Karpas-422 (cell line): ENCODE results near the gene NFYC. TPM values are rescaled to one million over a fixed set of nuclear protein-coding genes. Genes with fewer than 3 reads are reported as not detected.
A peak's percentile ranks its signal among the peaks of the same experiment; 100 is the strongest.

Experiments used
- DNase-seq: peaks from one replicate; pipeline ENCODE4 v3.0.0-alpha.2; 2015
- H2AFZ ChIP-seq: fragments of 200-600 bp; sonication (generic); 2 replicates; pipeline ENCODE4 v1.6.1; 2014; ENCODE audit warnings: antibody characterized with exemption, low read length, mixed read lengths
- H3K27ac ChIP-seq: fragments of 200-600 bp; sonication (generic); 2 replicates; pipeline ENCODE4 v1.5.1; 2014; ENCODE audit warnings: mild to moderate bottlenecking, low read length, moderate library complexity
- H3K27me3 ChIP-seq: fragments of 200-600 bp; sonication (generic); 2 replicates; pipeline ENCODE4 v1.6.1; 2014; ENCODE audit warnings: low read length, mixed read lengths
- H3K36me3 ChIP-seq: fragments of 200-600 bp; sonication (generic); 2 replicates; pipeline ENCODE4 v1.6.1; 2014; ENCODE audit warnings: low read length, mixed read lengths; ENCODE audit not compliant: insufficient read depth
- H3K4me1 ChIP-seq: fragments of 200-600 bp; sonication (generic); 2 replicates; pipeline ENCODE4 v1.6.1; 2014; ENCODE audit warnings: mild to moderate bottlenecking, low read length, mixed read lengths
- H3K4me2 ChIP-seq: fragments of 200-600 bp; sonication (generic); 2 replicates; pipeline ENCODE4 v1.6.1; 2014; ENCODE audit warnings: low read length, low read depth, mild to moderate bottlenecking; ENCODE audit not compliant: poor library complexity, severe bottlenecking
- H3K4me3 ChIP-seq: fragments of 200-600 bp; sonication (generic); 2 replicates; pipeline ENCODE4 v1.5.1; 2014; ENCODE audit warnings: mild to moderate bottlenecking, antibody characterized with exemption, low read length, mixed read lengths
- H3K79me2 ChIP-seq: fragments of 200-600 bp; sonication (generic); 2 replicates; pipeline ENCODE4 v1.6.1; 2014; ENCODE audit warnings: mild to moderate bottlenecking, low read length, mixed read lengths
- H3K9ac ChIP-seq: fragments of 200-600 bp; sonication (generic); 2 replicates; pipeline ENCODE4 v1.6.0; 2014; ENCODE audit warnings: low read length
- H3K9me2 ChIP-seq: fragments of 200-600 bp; sonication (generic), shearing (Covaris generic); replicated peaks from 2 replicates; pipeline ENCODE4 v1.6.0; 2014; ENCODE audit warnings: mild to moderate bottlenecking, low read length, moderate library complexity; ENCODE audit not compliant: insufficient read depth
- H3K9me3 ChIP-seq: fragments of 300-700, 200-600 bp; sonication (generic); 2 replicates; pipeline ENCODE4 v1.6.1; 2014; ENCODE audit warnings: low read length, mixed read lengths
- H4K20me1 ChIP-seq: fragments of 200-600 bp; sonication (generic); 2 replicates; pipeline ENCODE4 v1.6.1; 2014; ENCODE audit warnings: mild to moderate bottlenecking, antibody characterized with exemption, low read length, low read depth; ENCODE audit not compliant: insufficient read depth
- total RNA-seq: library from RNA; depleted of rRNA; stranded (reverse); fragments of >200 nt; shearing (Covaris generic); gene quantifications from 2 replicates; pipeline ENCODE4 v1.2.3, GENCODE V29; 2014; ENCODE audit warnings: low replicate concordance

Gene NFYC
- total RNA-seq, 1 experiment from 2014 or later, result 62.6 TPM

DNA sequence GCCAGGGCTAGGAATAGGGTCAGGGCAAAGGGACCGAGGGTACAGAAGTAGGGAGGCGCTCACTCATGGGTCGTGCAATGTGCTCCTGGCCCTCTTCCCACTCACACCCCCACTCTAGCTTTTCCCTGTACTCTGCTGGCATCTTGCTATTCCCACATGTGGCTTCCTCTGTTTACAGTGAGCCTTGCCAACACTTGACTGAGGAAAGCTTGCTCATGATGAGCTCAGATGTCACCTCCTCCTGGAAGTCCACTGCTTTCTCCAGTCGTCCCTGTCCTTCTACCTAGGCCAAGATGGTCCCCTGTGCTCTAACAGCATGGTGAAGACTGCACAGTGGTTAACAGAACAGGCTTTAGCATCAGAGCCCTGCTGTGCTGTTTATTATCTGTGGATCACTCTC is 18.1 kb upstream of the NFYC start:
- no peak overlapping the region for H3K9ac ChIP-seq
- H2AFZ ChIP-seq, result no peak overlapping the region
- no peak overlapping the region for H3K4me2 ChIP-seq
- no peak overlapping the region for H3K27ac ChIP-seq
- H3K9me3 ChIP-seq, result no peaks in the 10 kb centered on the region
- H3K9me2 ChIP-seq, result no peaks in the 10 kb centered on the region
- H3K79me2 ChIP-seq, result no peaks in the 10 kb centered on the region
- no peak for DNase-seq
- no peaks in the 10 kb centered on the region for H4K20me1 ChIP-seq
- H3K4me1 ChIP-seq, result peaks cover 4% of the 10 kb centered on the region
- no peaks in the 10 kb centered on the region for H3K27me3 ChIP-seq
- no peaks in the 10 kb centered on the region for H3K36me3 ChIP-seq
- no peak overlapping the region for H3K4me3 ChIP-seq

GRCh38 chr1:40676501-40676900 is 15.0 kb upstream of the NFYC start:
- Histone ChIP-seq H2AFZ (no peak overlapping the region), H3K27me3 (no peaks in the 10 kb centered on the region), H3K27ac (no peak overlapping the region), H3K4me3 (no peak overlapping the region), H3K4me2 (no peak overlapping the region), H3K79me2 (no peaks in the 10 kb centered on the region), H3K9ac (no peak overlapping the region), H3K4me1 (no peaks in the 10 kb centered on the region), H3K9me3 (no peaks in the 10 kb centered on the region), H4K20me1 (no peaks in the 10 kb centered on the region), H3K9me2 (no peaks in the 10 kb centered on the region), H3K36me3 (no peaks in the 10 kb centered on the region)
- DNase-seq, result no peak

- no peaks in the 10 kb centered on the region for H3K79me2 ChIP-seq
- no peak for DNase-seq
- H3K4me1 ChIP-seq, result no peaks in the 10 kb centered on the region
These were observed 12.1 kb upstream of the NFYC start for GRCh38 chr1:40679165-40679953.

GRCh38 chr1:40684669-40685068 is 6.8 kb upstream of the NFYC start:
- no peak overlapping the region for H2AFZ ChIP-seq
- H3K27me3 ChIP-seq, result no peaks in the 10 kb centered on the region
- no peaks in the 10 kb centered on the region for H3K9me2 ChIP-seq
- peaks cover 12% of the 10 kb centered on the region; the same call in 1 of the 2 replicates for H4K20me1 ChIP-seq
- no peak overlapping the region for H3K4me2 ChIP-seq
- H3K36me3 ChIP-seq, result peaks cover 12% of the 10 kb centered on the region; the same call in 1 of the 2 replicates
- no peak for DNase-seq
- peaks cover 8% of the 10 kb centered on the region; the same call in 1 of the 2 replicates for H3K79me2 ChIP-seq
- no peak overlapping the region for H3K4me3 ChIP-seq
- no peaks in the 10 kb centered on the region for H3K9me3 ChIP-seq
- no peak overlapping the region for H3K27ac ChIP-seq
- peaks cover under 1% of the 10 kb centered on the region; the same call in 1 of the 2 replicates for H3K4me1 ChIP-seq
- no peak overlapping the region for H3K9ac ChIP-seq

More at GRCh38 chr1:40679165-40679953, 12.1 kb upstream of the NFYC start:
- Histone ChIP-seq H4K20me1 (no peaks in the 10 kb centered on the region), H2AFZ (no peak overlapping the region), H3K36me3 (no peaks in the 10 kb centered on the region), H3K4me3 (no peak overlapping the region), H3K9ac (no peak overlapping the region), H3K9me2 (no peaks in the 10 kb centered on the region), H3K9me3 (no peaks in the 10 kb centered on the region), H3K27me3 (no peaks in the 10 kb centered on the region), H3K4me2 (no peak overlapping the region), H3K27ac (no peak overlapping the region)

GRCh38 chr1:40687059-40687458 is 4.4 kb upstream of the NFYC start:
- Histone ChIP-seq H3K27ac (no peak overlapping the region), H3K4me2 (no peak overlapping the region), H3K79me2 (peaks cover 29% of the 10 kb centered on the region), H3K4me1 (peaks cover 15% of the 10 kb centered on the region), H3K4me3 (no peak overlapping the region), H3K9me3 (no peaks in the 10 kb centered on the region), H3K36me3 (peaks cover 24% of the 10 kb centered on the region; the same call in 1 of the 2 replicates), H3K27me3 (no peaks in the 10 kb centered on the region), H3K9me2 (no peaks in the 10 kb centered on the region), H2AFZ (no peak overlapping the region), H4K20me1 (peaks cover 28% of the 10 kb centered on the region; the same call in 1 of the 2 replicates), H3K9ac (no peak overlapping the region)
- no peak for DNase-seq

DNA sequence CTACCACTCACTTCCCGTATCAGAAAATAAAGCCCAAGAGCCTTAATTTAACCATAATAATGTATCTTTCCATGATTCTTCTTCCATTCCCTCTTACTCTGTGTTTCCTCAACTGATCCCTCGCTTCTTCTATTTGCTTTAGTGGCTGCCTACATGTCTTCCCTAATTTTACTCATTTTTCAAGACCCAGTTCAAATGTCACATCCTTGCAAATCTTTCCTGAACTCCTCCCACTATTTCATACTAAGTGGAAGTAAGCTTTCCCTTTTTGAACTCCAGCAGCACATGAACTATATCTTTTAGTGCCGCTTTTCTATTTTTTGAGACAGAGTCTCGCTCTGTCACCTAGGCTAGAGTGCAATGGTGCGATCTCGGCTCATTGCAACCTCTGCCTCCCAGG is 3.8 kb upstream of the NFYC start:
- Histone ChIP-seq H3K4me1 (peaks cover 21% of the 10 kb centered on the region), H3K9ac (no peak overlapping the region), H3K9me3 (no peaks in the 10 kb centered on the region), H3K79me2 (peaks cover 34% of the 10 kb centered on the region), H3K36me3 (peaks cover 24% of the 10 kb centered on the region; the same call in 1 of the 2 replicates), H2AFZ (no peak overlapping the region), H4K20me1 (peaks cover 28% of the 10 kb centered on the region; the same call in 1 of the 2 replicates), H3K9me2 (no peaks in the 10 kb centered on the region), H3K27ac (no peak overlapping the region), H3K4me3 (no peak overlapping the region), H3K4me2 (no peak overlapping the region), H3K27me3 (no peaks in the 10 kb centered on the region)
- no peak for DNase-seq

- Histone ChIP-seq H4K20me1 (peaks cover 28% of the 10 kb centered on the region; the same call in 1 of the 2 replicates), H2AFZ (no peak overlapping the region), H3K27me3 (no peaks in the 10 kb centered on the region), H3K27ac (no peak overlapping the region), H3K9ac (no peak overlapping the region), H3K36me3 (peaks cover 24% of the 10 kb centered on the region; the same call in 1 of the 2 replicates), H3K4me2 (no peak overlapping the region), H3K4me1 (peaks cover 41% of the 10 kb centered on the region), H3K9me2 (no peaks in the 10 kb centered on the region), H3K79me2 (peaks cover 55% of the 10 kb centered on the region), H3K4me3 (no peak overlapping the region), H3K9me3 (no peaks in the 10 kb centered on the region)
- peak; percentile 39 for DNase-seq
These were observed 1.8 kb upstream of the NFYC start for GRCh38 chr1:40689737-40690136.

DNA sequence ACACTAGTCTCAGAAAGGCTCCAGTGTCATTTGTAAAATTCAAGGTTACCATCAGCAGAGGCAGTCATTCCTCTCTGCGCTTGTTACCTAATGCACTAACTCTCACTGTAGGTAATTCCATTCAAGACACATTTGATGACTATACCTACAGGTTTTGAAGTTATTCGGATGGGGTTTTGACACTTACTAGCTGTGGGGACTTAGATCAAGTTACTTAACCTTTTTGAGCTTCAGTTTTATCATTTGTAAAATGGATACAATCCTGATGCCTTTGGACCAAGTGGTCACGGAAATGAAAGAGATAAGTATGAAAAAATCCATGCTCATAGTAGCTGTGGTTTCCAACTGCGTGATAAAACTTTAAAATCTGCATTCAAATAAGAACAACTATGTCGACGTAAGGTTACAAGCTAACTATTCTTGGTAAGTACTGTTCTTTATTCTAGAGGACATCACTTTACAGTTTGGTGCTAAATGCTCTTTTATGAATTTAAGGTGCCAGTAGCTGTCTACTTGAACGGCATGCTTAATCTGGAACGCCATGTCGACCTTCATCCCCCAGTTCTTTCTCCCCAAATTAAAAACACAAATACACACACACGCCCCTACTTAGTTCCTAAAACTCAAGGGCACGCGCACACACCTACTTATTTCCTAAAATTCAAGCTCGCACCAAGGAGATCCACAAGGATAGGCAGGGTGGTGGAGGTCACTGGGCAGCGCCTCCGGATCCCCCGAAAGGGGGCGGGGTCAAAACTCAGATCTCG is 550 bp upstream of the NFYC start:
- Histone ChIP-seq H3K9ac (peak overlapping the region; percentile 98), H3K9me3 (no peaks in the 10 kb centered on the region), H2AFZ (no peak overlapping the region), H4K20me1 (peaks cover 28% of the 10 kb centered on the region; the same call in 1 of the 2 replicates), H3K36me3 (peaks cover 24% of the 10 kb centered on the region; the same call in 1 of the 2 replicates), H3K4me2 (peak overlapping the region; percentile 96), H3K4me3 (peak overlapping the region; percentile 93), H3K9me2 (no peaks in the 10 kb centered on the region), H3K27ac (peak overlapping the region; percentile 94), H3K4me1 (peaks cover 54% of the 10 kb centered on the region), H3K27me3 (no peaks in the 10 kb centered on the region), H3K79me2 (peaks cover 67% of the 10 kb centered on the region)
- no peak for DNase-seq
